A549 (cell line): ENCODE measurements around the gene TRIM15.

Experiments
- CEBPB ChIP-seq, 2 experiments: fragments of >200 bp in 1 of 2; sonication (Bioruptor Twin) in 1 of 2; formaldehyde crosslinking in 1 of 2; IDR thresholded peaks; 2 replicates each; pipeline ENCODE4 v1.6.1; 2012 to 2016
- CTCF ChIP-seq: fragments of >200 bp; sonication (Bioruptor Twin); formaldehyde crosslinking; IDR thresholded peaks from 3 replicates; pipeline ENCODE4 v1.5.1; 2016
- HES2 ChIP-seq: fragments of >200 bp; sonication (Bioruptor Twin); formaldehyde crosslinking; IDR thresholded peaks from 2 replicates; pipeline ENCODE4 v1.6.1; 2016
- PHF8 ChIP-seq: fragments of 200-600 bp; sonication (generic); IDR thresholded peaks from 2 replicates; pipeline ENCODE4 v1.6.1; 2016; ENCODE audit warnings: low read depth, mild to moderate bottlenecking, antibody characterized with exemption, moderate library complexity, borderline replicate concordance
- POLR2A ChIP-seq: IDR thresholded peaks from 2 replicates; pipeline ENCODE4 v1.6.1; 2012; ENCODE audit warnings: mild to moderate bottlenecking, low read length
- RCOR1 ChIP-seq: fragments of 150-350 bp; IDR thresholded peaks from 2 replicates; pipeline ENCODE4 v1.6.1; 2014; ENCODE audit warnings: antibody characterized with exemption, low read length, low read depth
- REST ChIP-seq: fragments of 200-600 bp; sonication (generic); IDR thresholded peaks from 2 replicates; pipeline ENCODE4 v1.6.1; 2016; ENCODE audit warnings: antibody characterized with exemption, mild to moderate bottlenecking, moderate library complexity
- ZFP36 ChIP-seq: fragments of 450-650 bp; IDR thresholded peaks from 2 replicates; pipeline ENCODE4 v1.6.1; 2014; ENCODE audit warnings: borderline replicate concordance; ENCODE audit not compliant: partially characterized antibody

GRCh38 chr6:30196376-30196775, 33.0 kb downstream of the TRIM15 start:
- TF ChIP-seq CTCF (no peak), POLR2A (no peak), ZFP36 (no peak), RCOR1 (no peak), CEBPB (IDR thresholded peaks at IDR 0.05) (no peak), HES2 (no peak), REST (no peak), PHF8 (no peak)
